Mucosa of descending colon (tissue), 3 donors: ENCODE results near the gene CMBL. TPM values are rescaled to one million over a fixed set of nuclear protein-coding genes. Genes with fewer than 3 reads are reported as not detected.

Experiments
- ATAC-seq: fragments of 200-7000 bp; cut with Tn5 transposase; one replicate; pipeline ENCODE4 v1.9.1; 2020; ENCODE audit warnings: mild to moderate bottlenecking, moderate library complexity
- DNase-seq, 3 donors: peaks; one replicate each; pipeline ENCODE4 v3.0.0-alpha.2; 2020
- H3K36me3 ChIP-seq: fragments of 200-600 bp; one replicate; pipeline ENCODE4 v1.8.0; 2021; ENCODE audit warnings: low read depth, mild to moderate bottlenecking
- H3K4me1 ChIP-seq: fragments of 200-600 bp; one replicate; pipeline ENCODE4 v1.8.0; 2021; ENCODE audit warnings: low read depth, mild to moderate bottlenecking
- H3K4me3 ChIP-seq: fragments of 200-600 bp; one replicate; pipeline ENCODE4 v1.8.0; 2021; ENCODE audit warnings: mild to moderate bottlenecking
- H3K9me3 ChIP-seq: fragments of 200-600 bp; one replicate; pipeline ENCODE4 v1.8.0; 2021; ENCODE audit warnings: mild to moderate bottlenecking
- CTCF ChIP-seq: fragments of 200-600 bp; IDR thresholded peaks from one replicate; pipeline ENCODE4 v1.8.0; 2022; ENCODE audit warnings: antibody characterized with exemption, mild to moderate bottlenecking
- intact Hi-C, 2 donors: fragments of 100-400 bp; cut with DNase I in 1 of 2; cut with micrococcal nuclease in 1 of 2; formaldehyde crosslinking; loops; one replicate each; pipeline versions ENCODE4 v1.11.0 to v1.11.1; 2022; cut with DNase I, micrococcal nuclease
- total RNA-seq, 3 donors: library from RNA; stranded (reverse); fragmentation: NEBNext Ultra II Directional in 2 of 3; extraction: Animal tissue kit (Norgen Biotek cat#: 25700) in 2 of 3; gene quantifications; one replicate each; pipeline versions ENCODE4 v1.2.1 to v1.2.4, GENCODE V29; 2021 to 2023
- donor health status: DM: no; HTN: no; CAD: no; lungs with moderate emphysema.
- donor health status: DM: no; HTN: no; CAD: no.
- donor health status: DM: no; HTN: yes; CAD: no.

Gene CMBL
- total RNA-seq, 3 donors from 2014 or later, result 81.4 to 210 (median 97.9) TPM

GRCh38 chr5:10279925-10280720 is 27.6 kb downstream of the CMBL start:
- Histone ChIP-seq H3K36me3 (no peaks in the 10 kb centered on the region), H3K4me1 (peaks cover 12% of the 10 kb centered on the region), H3K4me3 (no peak overlapping the region), H3K9me3 (no peaks in the 10 kb centered on the region)
- TF ChIP-seq CTCF, result no peak
- ATAC-seq (no peak), DNase-seq (no peak)
- intact Hi-C loops, result loop anchor here (10.0 kb wide), 2 partner anchors 85 to 345 kb away; no protein-coding TSS in a partner anchor

- no peaks in the 10 kb centered on the region for H3K9me3 ChIP-seq
- intact Hi-C loops, result no loop called here
- no peaks in the 10 kb centered on the region for H3K36me3 ChIP-seq
- H3K4me1 ChIP-seq, result peaks cover 12% of the 10 kb centered on the region
- ATAC-seq (no peak), DNase-seq (no peak)
- no peak for TF ChIP-seq CTCF
- no peak overlapping the region for H3K4me3 ChIP-seq
These were observed 28.4 kb downstream of the CMBL start for GRCh38 chr5:10279328-10279727.

GRCh38 chr5:10278658-10279279 is 28.9 kb downstream of the CMBL start:
- Histone ChIP-seq H3K4me1 (peaks cover 10% of the 10 kb centered on the region), H3K36me3 (no peaks in the 10 kb centered on the region), H3K9me3 (no peaks in the 10 kb centered on the region), H3K4me3 (no peak overlapping the region)
- intact Hi-C loops, result no loop called here
- no peak for DNase-seq
- no peak for ATAC-seq
- no peak for TF ChIP-seq CTCF

- no peak for DNase-seq
- intact Hi-C loops, result no loop called here
- no peak for ATAC-seq
- H3K9me3 ChIP-seq, result no peaks in the 10 kb centered on the region
- H3K4me3 ChIP-seq, result no peak overlapping the region
- peaks cover 9% of the 10 kb centered on the region for H3K4me1 ChIP-seq
- no peak for TF ChIP-seq CTCF
- H3K36me3 ChIP-seq, result no peaks in the 10 kb centered on the region
These were observed 29.7 kb downstream of the CMBL start for GRCh38 chr5:10277773-10278630.

GRCh38 chr5:10276691-10277090 is 31.0 kb downstream of the CMBL start:
- Histone ChIP-seq H3K4me3 (no peak overlapping the region), H3K4me1 (peaks cover 7% of the 10 kb centered on the region), H3K36me3 (no peaks in the 10 kb centered on the region), H3K9me3 (no peaks in the 10 kb centered on the region)
- DNase-seq, result no peak
- intact Hi-C loops, result no loop called here
- TF ChIP-seq CTCF, result no peak
- no peak for ATAC-seq
